Testis (tissue), 2 donors: ENCODE results near the gene CST9L.

Source experiments
- POLR2A ChIP-seq: fragments of 450-650 bp; IDR thresholded peaks from one replicate; pipeline ENCODE4 v1.6.1; 2017; ENCODE audit warnings: antibody characterized with exemption, mild to moderate bottlenecking, moderate library complexity
- TF ChIP-seq, protein P1 (sequence below), 3 experiments: fragments of 450-650 bp in 2 of 3; fragments of 200-600 bp in 1 of 3; sonication (generic) in 1 of 3; IDR thresholded peaks; one replicate each; pipeline ENCODE4 v1.5.1; 2016 to 2019; ENCODE audit warnings: antibody characterized with exemption in 3 of 3, mild to moderate bottlenecking in 2 of 3, moderate library complexity in 1 of 3

DNA sequence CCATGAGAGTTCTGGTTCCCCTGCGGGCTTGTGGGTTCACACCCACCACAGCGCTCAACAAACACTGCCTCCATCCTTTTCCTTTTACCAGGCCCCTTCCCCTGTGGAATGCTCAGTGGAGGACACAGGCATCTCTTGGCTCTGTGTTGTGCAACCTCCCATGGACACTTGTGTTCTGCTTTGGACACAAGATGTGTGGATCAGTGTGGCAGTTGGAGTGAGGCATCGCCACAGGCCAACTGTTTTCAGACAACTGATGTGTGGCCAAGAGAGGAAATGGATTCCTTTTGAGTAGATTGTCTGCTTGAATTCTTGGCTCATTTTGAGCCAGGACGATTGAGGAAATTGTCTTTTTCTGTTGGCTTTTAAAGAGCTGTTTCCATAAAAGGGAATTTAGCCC lies 50.6 kb downstream of the CST9L start:
- TF ChIP-seq, protein P1, sequence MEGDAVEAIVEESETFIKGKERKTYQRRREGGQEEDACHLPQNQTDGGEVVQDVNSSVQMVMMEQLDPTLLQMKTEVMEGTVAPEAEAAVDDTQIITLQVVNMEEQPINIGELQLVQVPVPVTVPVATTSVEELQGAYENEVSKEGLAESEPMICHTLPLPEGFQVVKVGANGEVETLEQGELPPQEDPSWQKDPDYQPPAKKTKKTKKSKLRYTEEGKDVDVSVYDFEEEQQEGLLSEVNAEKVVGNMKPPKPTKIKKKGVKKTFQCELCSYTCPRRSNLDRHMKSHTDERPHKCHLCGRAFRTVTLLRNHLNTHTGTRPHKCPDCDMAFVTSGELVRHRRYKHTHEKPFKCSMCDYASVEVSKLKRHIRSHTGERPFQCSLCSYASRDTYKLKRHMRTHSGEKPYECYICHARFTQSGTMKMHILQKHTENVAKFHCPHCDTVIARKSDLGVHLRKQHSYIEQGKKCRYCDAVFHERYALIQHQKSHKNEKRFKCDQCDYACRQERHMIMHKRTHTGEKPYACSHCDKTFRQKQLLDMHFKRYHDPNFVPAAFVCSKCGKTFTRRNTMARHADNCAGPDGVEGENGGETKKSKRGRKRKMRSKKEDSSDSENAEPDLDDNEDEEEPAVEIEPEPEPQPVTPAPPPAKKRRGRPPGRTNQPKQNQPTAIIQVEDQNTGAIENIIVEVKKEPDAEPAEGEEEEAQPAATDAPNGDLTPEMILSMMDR (IDR thresholded peaks at IDR 0.05) = no peak
- TF ChIP-seq POLR2A = no peak
